GM19438 (cell line): ENCODE data around the gene NF1.
"Not testable (repeated sequence)": the region's sequence is repeated elsewhere in the genome, so short reads cannot be mapped to it uniquely, and the experiment has no call there.

Source experiments
- ATAC-seq: cut with Tn5 transposase; IDR thresholded peaks from one replicate; pipeline ENCODE4 v1.9.1; 2021; ENCODE audit warnings: low read depth; ENCODE audit not compliant: unreplicated experiment

Gene NF1

DNA sequence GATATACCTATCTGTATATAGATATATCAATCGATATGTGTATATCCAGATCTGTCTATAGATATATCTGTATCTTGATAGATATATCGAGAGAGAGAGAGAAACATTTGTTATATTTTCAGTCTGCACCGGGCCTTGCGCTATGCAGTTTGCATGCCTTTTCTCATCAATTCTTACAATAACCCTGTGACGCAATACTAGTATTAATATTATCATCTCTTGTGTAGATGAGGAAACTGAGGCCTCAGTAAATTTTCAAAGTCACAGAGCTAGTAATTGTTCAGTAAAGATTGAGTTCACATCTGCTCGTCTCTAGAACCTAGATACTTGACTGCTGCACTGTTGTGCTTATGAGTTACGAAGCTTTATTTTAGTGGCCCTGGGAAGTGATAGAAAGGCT is 77.6 kb downstream of the NF1 start:
- no peak for ATAC-seq

- no peak for ATAC-seq
Measured at GRCh38 chr17:31174215-31174614, 79.4 kb downstream of the NF1 start.

- ATAC-seq: no peak
Measured at GRCh38 chr17:31175237-31175636, 80.5 kb downstream of the NF1 start.

GRCh38 chr17:31176143-31176542 is 81.4 kb downstream of the NF1 start:
- not testable (repeated sequence) for ATAC-seq

DNA sequence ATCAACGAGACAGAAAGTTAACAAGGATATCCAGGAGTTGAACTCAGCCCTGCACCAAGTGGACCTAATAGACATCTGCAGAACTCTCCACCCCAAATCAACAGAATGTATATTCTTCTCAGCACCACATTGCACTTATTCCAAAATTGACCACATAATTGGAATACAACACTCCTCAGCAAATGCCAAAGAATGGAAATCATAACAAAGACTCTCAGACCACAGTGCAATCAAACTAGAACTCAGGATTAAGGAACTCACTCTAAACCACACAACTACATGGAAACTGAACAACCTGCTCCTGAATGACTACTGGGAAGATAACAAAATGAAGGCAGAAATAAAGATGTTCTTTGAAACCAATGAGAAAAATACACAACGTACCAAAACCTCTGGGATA is 84.2 kb downstream of the NF1 start:
- ATAC-seq: not testable (repeated sequence)

DNA sequence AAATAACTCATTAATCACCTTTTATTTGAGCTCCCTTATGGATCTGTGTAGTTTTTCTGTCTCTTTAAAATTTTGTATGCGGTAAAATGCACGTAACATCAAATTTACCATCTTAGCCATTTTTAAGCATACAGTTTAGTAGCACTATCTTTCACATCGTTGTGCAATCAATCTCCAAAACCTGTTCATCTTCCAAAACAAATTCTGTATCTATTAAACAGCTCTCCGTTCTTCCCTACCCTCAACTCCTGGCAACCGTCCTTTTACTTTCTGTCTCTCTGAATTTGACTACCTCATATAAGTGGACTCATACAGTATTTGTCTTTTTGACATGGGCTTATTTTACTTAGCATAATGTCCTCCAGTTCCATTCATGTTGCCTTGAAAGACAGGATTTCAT is 100.5 kb downstream of the NF1 start:
- no peak for ATAC-seq

GRCh38 chr17:31198026-31198425 is 103.2 kb downstream of the NF1 start:
- no peak for ATAC-seq

GRCh38 chr17:31198666-31199065 is 103.9 kb downstream of the NF1 start:
- not testable (repeated sequence) for ATAC-seq

DNA sequence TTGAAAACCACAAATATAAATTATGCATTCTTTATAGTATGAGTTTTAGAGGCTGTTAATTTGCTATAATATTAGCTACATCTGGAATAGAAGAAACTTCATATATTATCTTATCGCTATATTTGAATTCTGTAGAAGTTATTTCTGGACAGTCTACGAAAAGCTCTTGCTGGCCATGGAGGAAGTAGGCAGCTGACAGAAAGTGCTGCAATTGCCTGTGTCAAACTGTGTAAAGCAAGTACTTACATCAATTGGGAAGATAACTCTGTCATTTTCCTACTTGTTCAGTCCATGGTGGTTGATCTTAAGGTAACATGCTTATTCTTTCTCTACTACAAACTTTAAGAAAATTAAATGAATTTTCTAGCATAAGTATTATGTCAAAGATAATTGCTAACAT is 105.5 kb downstream of the NF1 start:
- ATAC-seq: no peak

DNA sequence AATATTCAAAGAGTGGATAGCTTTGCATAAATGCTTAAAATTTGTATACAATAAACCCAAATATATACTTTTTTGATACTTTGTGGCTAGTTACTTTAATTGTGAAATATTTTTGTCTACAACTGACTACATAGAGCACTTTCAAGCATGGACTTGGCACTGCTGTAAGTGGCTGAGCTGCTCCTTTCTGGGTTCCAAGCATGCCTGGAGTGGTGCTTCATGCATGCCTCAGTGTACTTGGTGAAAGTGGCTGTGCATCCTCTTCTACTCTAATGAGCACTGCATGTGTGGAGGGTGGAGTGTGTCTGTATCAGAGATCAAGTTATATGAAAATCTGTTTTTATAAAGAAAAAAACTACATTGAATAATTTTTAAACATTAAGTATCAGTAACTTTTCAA is 108.2 kb downstream of the NF1 start:
- ATAC-seq: no peak

DNA sequence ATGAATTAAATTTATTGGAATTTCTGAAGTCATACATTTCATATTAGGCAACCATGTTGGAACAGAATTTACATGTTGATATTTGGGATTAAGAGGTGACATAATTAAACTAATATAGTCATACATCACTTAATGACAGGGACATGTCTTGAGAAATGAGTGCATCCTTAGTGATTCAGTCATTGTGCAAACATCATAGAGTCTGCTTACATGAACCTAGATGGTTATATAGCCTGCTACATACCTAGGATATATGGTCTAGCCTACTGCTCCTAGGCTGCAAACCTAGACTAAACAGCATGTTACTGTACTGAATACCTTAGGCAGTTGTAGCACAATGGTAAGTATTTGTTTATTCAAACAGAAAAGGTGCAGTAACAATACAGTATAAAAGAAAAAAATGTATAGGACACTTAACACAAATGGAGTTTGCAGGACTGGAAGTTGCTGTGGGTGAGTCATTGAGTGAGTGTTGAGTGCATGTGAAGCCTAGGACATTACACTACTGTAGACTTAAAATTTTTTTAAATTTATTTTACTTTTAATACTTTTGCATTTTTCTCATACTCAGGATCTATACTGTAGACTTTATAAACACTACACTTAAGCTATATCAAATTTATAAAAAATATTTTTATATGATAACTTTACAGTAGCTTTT is 116.7 kb downstream of the NF1 start:
- no peak for ATAC-seq

DNA sequence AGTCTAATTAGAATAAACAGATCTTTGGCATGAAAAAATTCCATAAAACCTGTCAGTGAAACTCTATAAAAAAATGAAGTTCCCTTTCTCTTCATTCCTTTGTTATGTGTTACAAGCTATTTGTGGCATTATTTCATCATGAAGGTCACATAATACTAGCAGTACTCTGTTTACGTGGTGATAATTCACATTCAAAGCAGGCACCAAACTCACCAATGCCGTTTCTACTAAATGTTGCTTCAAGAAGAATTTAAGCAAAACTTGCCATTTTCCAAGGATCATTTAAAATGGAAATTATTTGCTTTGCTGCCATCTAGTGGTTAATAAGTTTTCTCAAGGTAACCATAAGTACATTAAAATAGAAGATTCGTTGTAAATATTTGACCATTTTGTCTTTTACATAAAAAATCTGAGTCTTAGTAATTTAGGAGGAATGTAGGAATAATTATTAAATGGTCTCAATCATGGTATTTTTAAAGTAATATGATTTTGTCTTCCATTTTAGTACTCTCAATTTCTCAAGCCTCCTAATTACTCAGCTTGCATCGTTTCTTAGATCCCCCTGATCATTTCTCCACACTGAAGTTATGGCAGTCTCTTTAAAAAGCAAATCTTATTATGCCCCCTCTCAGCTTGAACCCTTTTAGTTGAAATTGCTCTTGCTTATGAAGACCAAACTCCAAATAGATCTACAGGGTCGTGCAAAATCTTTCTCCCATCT is 121.4 kb downstream of the NF1 start:
- ATAC-seq: no peak

- no peak for ATAC-seq
Measured at GRCh38 chr17:31224366-31224765, 129.6 kb downstream of the NF1 start.

- no peak for ATAC-seq
Measured at GRCh38 chr17:31225831-31226230, 131.1 kb downstream of the NF1 start.

DNA sequence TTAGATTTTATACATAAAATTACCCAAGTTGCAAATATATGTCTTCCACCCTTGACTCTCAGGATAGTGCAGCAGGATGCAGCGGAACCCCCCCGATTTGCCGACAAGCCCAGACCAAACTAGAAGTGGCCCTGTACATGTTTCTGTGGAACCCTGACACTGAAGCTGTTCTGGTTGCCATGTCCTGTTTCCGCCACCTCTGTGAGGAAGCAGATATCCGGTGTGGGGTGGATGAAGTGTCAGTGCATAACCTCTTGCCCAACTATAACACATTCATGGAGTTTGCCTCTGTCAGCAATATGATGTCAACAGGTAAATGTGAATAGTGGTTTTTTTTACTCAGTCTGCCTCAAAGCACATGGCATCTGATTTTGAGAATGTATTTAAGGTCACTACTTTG is 131.6 kb downstream of the NF1 start:
- no peak for ATAC-seq

GRCh38 chr17:31226950-31227349 is 132.2 kb downstream of the NF1 start:
- no peak for ATAC-seq

GRCh38 chr17:31231852-31232251 is 137.1 kb downstream of the NF1 start:
- ATAC-seq: no peak

- no peak for ATAC-seq
Measured at GRCh38 chr17:31235110-31235509, 140.3 kb downstream of the NF1 start.

DNA sequence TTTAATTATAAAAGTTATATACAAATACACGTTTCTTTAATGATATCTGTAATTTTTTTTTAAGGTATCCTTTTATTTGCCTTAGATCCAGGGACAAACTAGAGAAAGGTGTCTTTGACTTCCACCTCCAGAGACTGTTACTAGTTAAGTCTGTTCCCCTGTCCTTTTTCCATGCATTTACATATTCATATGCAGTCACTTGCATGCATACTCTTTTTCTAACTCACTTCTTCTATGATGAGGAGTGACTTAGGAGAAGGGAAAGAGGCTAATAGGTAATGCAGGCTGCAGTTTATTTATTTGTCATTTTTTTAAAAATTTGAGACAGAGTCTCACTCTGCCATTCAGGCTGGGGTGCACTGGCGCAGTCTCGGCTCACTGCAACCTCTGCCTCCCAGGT is 141.4 kb downstream of the NF1 start:
- ATAC-seq: no peak

DNA sequence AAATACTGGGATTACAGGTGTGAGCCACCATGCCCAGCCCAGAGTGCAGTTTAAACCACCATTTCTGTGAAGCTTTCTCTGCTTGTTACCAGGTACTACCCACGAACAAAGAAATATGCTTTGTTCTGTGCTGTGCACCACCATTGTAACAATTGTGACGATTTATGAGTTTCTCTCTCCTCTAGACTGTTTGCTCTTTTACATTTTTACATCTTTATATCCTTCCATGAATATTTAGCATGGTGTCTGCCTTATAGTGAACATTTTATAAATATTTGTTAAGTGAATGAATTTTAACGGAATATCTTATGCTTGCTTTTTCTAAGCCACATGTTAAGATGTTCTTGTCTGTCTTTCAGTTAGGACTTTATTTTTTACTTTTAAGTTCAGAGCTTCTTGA is 141.9 kb downstream of the NF1 start:
- no peak for ATAC-seq

GRCh38 chr17:31241116-31241515 is 146.3 kb downstream of the NF1 start:
- no peak for ATAC-seq
